Stomach (tissue), 4 donors: ENCODE data around the gene CCNF.

Experiments
- CTCF ChIP-seq, 7 experiments: fragments of 450-650 bp in 4 of 7; fragments of 200-600 bp in 3 of 7; sonication (generic) in 3 of 7; IDR thresholded peaks; one replicate each; pipeline ENCODE4 v1.5.1; 2016 to 2019; ENCODE audit warnings: antibody characterized with exemption in 7 of 7, control low read depth in 2 of 7, mild to moderate bottlenecking in 1 of 7
- EP300 ChIP-seq: sonication (generic); formaldehyde crosslinking; IDR thresholded peaks from one replicate; pipeline ENCODE4 v1.6.1; 2017; ENCODE audit warnings: antibody characterized with exemption
- POLR2A ChIP-seq, 4 donors: fragments of 450-650 bp; IDR thresholded peaks; one replicate each; pipeline ENCODE4 v1.6.1; 2016; ENCODE audit warnings: antibody characterized with exemption in 4 of 4, control low read depth in 2 of 4, mild to moderate bottlenecking in 1 of 4, moderate library complexity in 1 of 4
- POLR2AphosphoS5 ChIP-seq, 3 donors: sonication (generic); formaldehyde crosslinking; IDR thresholded peaks; one replicate each; pipeline ENCODE4 v1.6.1; 2016; ENCODE audit warnings: antibody characterized with exemption in 3 of 3

- TF ChIP-seq EP300 (no peak), POLR2A (IDR thresholded peaks at IDR 0.05) (no peak), POLR2AphosphoS5 (IDR thresholded peaks at IDR 0.05) (no peak), CTCF (IDR thresholded peaks at IDR 0.05) (no peak)
Measured at GRCh38 chr16:2478279-2478678, 49.0 kb downstream of the CCNF start.
